H1 (cell line): ENCODE results near the gene MAS1. TPM values are rescaled to one million over a fixed set of nuclear protein-coding genes. Genes with fewer than 3 reads are reported as not detected.
"Not testable (repeated sequence)": the region's sequence is repeated elsewhere in the genome, so short reads cannot be mapped to it uniquely, and the experiment has no call there.

Source experiments
- CTCF ChIA-PET: fragments of 300-600 bp; sonication (Branson Sonifier 250); formaldehyde crosslinking; loops from one replicate; lab custom pipeline; 2021; ENCODE audit not compliant: partially characterized antibody; lab: Charles Lee
- POLR2A ChIA-PET: fragments of 300-600 bp; sonication (Branson Sonifier 250); formaldehyde crosslinking; loops from one replicate; lab custom pipeline; 2021; ENCODE audit warnings: inconsistent platforms; ENCODE audit not compliant: partially characterized antibody; lab: Charles Lee
- DNase-seq, 2 experiments: peaks; one replicate each; pipeline versions ENCODE4 v3.0.0 to v3.0.0-alpha.2; 2010 to 2022; ENCODE audit warnings: low spot score in 2 of 2, low read depth in 1 of 2, mixed read lengths in 1 of 2
- FAIRE-seq: peaks from 2 replicates; lab custom pipeline; 2011; peaks lifted over from hg19 to GRCh38; lab: Jason Lieb, UNC
- H2AFZ ChIP-seq: 2 replicates; pipeline ENCODE4 v1.8.1; 2012; ENCODE audit warnings: low read length, inconsistent platforms
- H2AK5ac ChIP-seq: 2 replicates; pipeline ENCODE4 v1.6.1; 2013; ENCODE audit warnings: low read depth, low read length
- H2BK120ac ChIP-seq: replicated peaks from 2 replicates; pipeline ENCODE3; 2013; ENCODE audit warnings: low read depth, low read length, inconsistent platforms
- H2BK12ac ChIP-seq: 2 replicates; pipeline ENCODE4 v1.6.1; 2013; ENCODE audit warnings: low read depth, low read length
- H2BK15ac ChIP-seq: 2 replicates; pipeline ENCODE4 v1.6.1; 2013; ENCODE audit warnings: low read length
- H2BK20ac ChIP-seq: 2 replicates; pipeline ENCODE4 v1.6.1; 2013; ENCODE audit warnings: low read length
- H2BK5ac ChIP-seq: 2 replicates; pipeline ENCODE4 v1.6.1; 2013; ENCODE audit warnings: low read depth, low read length
- H3K14ac ChIP-seq: 2 replicates; pipeline ENCODE4 v1.6.1; 2013; ENCODE audit warnings: inconsistent platforms; ENCODE audit not compliant: insufficient read length
- H3K18ac ChIP-seq: 2 replicates; pipeline ENCODE4 v1.6.1; 2013; ENCODE audit warnings: low read length; ENCODE audit errors: extremely low read depth
- H3K23ac ChIP-seq: 2 replicates; pipeline ENCODE4 v1.6.1; 2013; ENCODE audit warnings: inconsistent platforms; ENCODE audit not compliant: insufficient read length
- H3K23me2 ChIP-seq: 2 replicates; pipeline ENCODE4 v1.6.1; 2013; ENCODE audit warnings: low read depth, low read length
- H3K27ac ChIP-seq: 2 replicates; pipeline ENCODE4 v1.6.1; 2011; ENCODE audit warnings: low read depth, low read length, inconsistent platforms
- H3K27me3 ChIP-seq, 4 experiments: replicated peaks in 1 of 4; 1 replicate in 1 of 4; 2 replicates in 3 of 4; pipeline versions ENCODE4 v1.6.1 to v1.8.1; 2011 to 2013; ENCODE audit warnings: low read length in 3 of 4, mild to moderate bottlenecking in 3 of 4, inconsistent platforms in 2 of 4, mixed read lengths in 2 of 4, moderate library complexity in 1 of 4; ENCODE audit not compliant: control insufficient read depth in 3 of 4, insufficient read depth in 3 of 4; ENCODE audit errors: extremely low read depth in 1 of 4
- H3K36me3 ChIP-seq, 4 experiments: 2 replicates each; pipeline versions ENCODE4 v1.6.1 to v1.8.1; 2011 to 2013; ENCODE audit warnings: mild to moderate bottlenecking in 4 of 4, low read length in 3 of 4, moderate library complexity in 2 of 4, control low read depth in 1 of 4, inconsistent platforms in 1 of 4; ENCODE audit not compliant: insufficient read depth in 4 of 4, control insufficient read depth in 2 of 4
- H3K4ac ChIP-seq: replicated peaks from 2 replicates; pipeline ENCODE3; 2013; ENCODE audit warnings: low read length, low read depth, mixed read lengths, inconsistent platforms; ENCODE audit not compliant: insufficient read length
- H3K4me1 ChIP-seq, 4 experiments: replicated peaks in 1 of 4; 1 replicate in 1 of 4; 2 replicates in 3 of 4; pipeline versions ENCODE4 v1.6.1 to v1.8.1; 2011 to 2013; ENCODE audit warnings: low read length in 3 of 4, inconsistent platforms in 2 of 4, mixed read lengths in 1 of 4; ENCODE audit not compliant: insufficient read depth in 4 of 4, control insufficient read depth in 3 of 4
- H3K4me2 ChIP-seq, 2 experiments: 2 replicates each; pipeline versions ENCODE4 v1.6.1 to v1.8.1; 2011 to 2013; ENCODE audit warnings: low read depth in 2 of 2, low read length in 2 of 2, control low read depth in 1 of 2, inconsistent platforms in 1 of 2, mild to moderate bottlenecking in 1 of 2; ENCODE audit not compliant: insufficient read depth in 1 of 2
- H3K4me3 ChIP-seq, 4 experiments: fragments of 200-600, 300-600 bp in 1 of 4; sonication (generic), shearing (Covaris generic), sonication (Bioruptor Twin) in 1 of 4; 2 replicates each; pipeline versions ENCODE4 v1.5.1 to v1.8.1; 2011 to 2016; ENCODE audit warnings: low read length in 4 of 4, low read depth in 3 of 4, control low read depth in 2 of 4, inconsistent platforms in 2 of 4, mild to moderate bottlenecking in 2 of 4, mixed read lengths in 1 of 4, moderate library complexity in 1 of 4; ENCODE audit not compliant: insufficient read depth in 2 of 4; ENCODE audit errors: extremely low read depth in 1 of 4
- H3K56ac ChIP-seq: replicated peaks from 2 replicates; pipeline ENCODE3; 2013; ENCODE audit warnings: low read depth, mild to moderate bottlenecking, mixed read lengths, low read length, inconsistent platforms; ENCODE audit not compliant: insufficient read length
- H3K79me1 ChIP-seq: 2 replicates; pipeline ENCODE4 v1.6.1; 2013; ENCODE audit warnings: low read depth, low read length, control low read depth
- H3K79me2 ChIP-seq, 2 experiments: 2 replicates each; pipeline versions ENCODE4 v1.6.1 to v1.8.1; 2012 to 2013; ENCODE audit warnings: low read length in 2 of 2, mild to moderate bottlenecking in 2 of 2, inconsistent platforms in 1 of 2; ENCODE audit not compliant: insufficient read depth in 2 of 2, control insufficient read depth in 1 of 2
- H3K9ac ChIP-seq, 4 experiments: replicated peaks in 1 of 4; 1 replicate in 1 of 4; 2 replicates in 3 of 4; pipeline versions ENCODE4 v1.6.1 to v1.8.1; 2011 to 2013; ENCODE audit warnings: low read depth in 3 of 4, low read length in 3 of 4, control low read depth in 2 of 4, mild to moderate bottlenecking in 2 of 4, moderate library complexity in 2 of 4, inconsistent platforms in 1 of 4; ENCODE audit errors: extremely low read depth in 1 of 4
- H3K9me3 ChIP-seq, 2 experiments: 2 replicates each; pipeline versions ENCODE4 v1.6.1 to v1.8.1; 2012 to 2013; ENCODE audit warnings: mild to moderate bottlenecking in 2 of 2, moderate library complexity in 2 of 2, control low read depth in 1 of 2, inconsistent platforms in 1 of 2, low read depth in 1 of 2, low read length in 1 of 2, mixed read lengths in 1 of 2; ENCODE audit not compliant: insufficient read depth in 2 of 2
- H4K20me1 ChIP-seq, 2 experiments: replicated peaks in 1 of 2; 2 replicates each; pipeline versions ENCODE3 to v1.8.1; 2011 to 2013; ENCODE audit warnings: inconsistent platforms in 2 of 2, low read length in 2 of 2, mild to moderate bottlenecking in 1 of 2; ENCODE audit not compliant: insufficient read depth in 2 of 2, control insufficient read depth in 1 of 2
- H4K5ac ChIP-seq: 2 replicates; pipeline ENCODE4 v1.6.1; 2013; ENCODE audit warnings: low read length, low read depth, mixed read lengths, inconsistent platforms; ENCODE audit not compliant: insufficient read length
- H4K8ac ChIP-seq: 2 replicates; pipeline ENCODE4 v1.8.0; 2013; ENCODE audit warnings: mild to moderate bottlenecking, moderate library complexity, low read length, inconsistent platforms; ENCODE audit not compliant: insufficient read depth; ENCODE audit errors: extremely low read depth
- H4K91ac ChIP-seq: replicated peaks from 2 replicates; pipeline ENCODE3; 2013; ENCODE audit warnings: low read length, mixed read lengths, inconsistent platforms; ENCODE audit not compliant: insufficient read length
- WGBS, 2 experiments: shearing (Covaris generic) in 1 of 2; methylation state at CpG; one replicate each; pipeline versions ENCODE4 v1.1.6 to v1.1.7; 2013 to 2015; ENCODE audit warnings: low lambda C conversion rate in 2 of 2, mixed read lengths in 2 of 2, inconsistent platforms in 1 of 2, low coverage in 1 of 2, missing lambda C conversion rate in 1 of 2; ENCODE audit not compliant: insufficient replicate concordance in 2 of 2, insufficient coverage in 1 of 2, insufficient read length in 1 of 2; ENCODE audit errors: extremely low coverage in 1 of 2, missing lambda C conversion rate in 1 of 2; 5-methylcytosine and 5-hydroxymethylcytosine counted together
- polyA plus RNA-seq, 7 experiments: library from polyadenylated mRNA; depleted of rRNA in 3 of 7; stranded (reverse) in 5 of 7; unstranded in 2 of 7; fragments of >200 nt in 5 of 7; fragments of 200-250 nt in 2 of 7; gene quantifications; 1 replicate in 5 of 7; 2 replicates in 1 of 7; 4 replicates in 1 of 7; pipeline versions ENCODE4 v1.2.1 to v1.2.3, GENCODE V29; 2011 to 2013; ENCODE audit warnings: missing spikeins in 2 of 7, mixed read lengths in 2 of 7
- total RNA-seq: library from RNA; stranded (reverse); fragmentation: NEBNext Ultra II Directional; extraction: Animal tissue kit (Norgen Biotek cat#: 25700); gene quantifications from 2 replicates; pipeline ENCODE4 v1.2.1, GENCODE V29; 2021

MAS1 gene
- total and polyA plus RNA-seq, 2 of the 8 experiments (the other 6 are each of a cell fraction or from before 2014, with no cell fraction given): 0.02 TPM; not detected in 1

DNA sequence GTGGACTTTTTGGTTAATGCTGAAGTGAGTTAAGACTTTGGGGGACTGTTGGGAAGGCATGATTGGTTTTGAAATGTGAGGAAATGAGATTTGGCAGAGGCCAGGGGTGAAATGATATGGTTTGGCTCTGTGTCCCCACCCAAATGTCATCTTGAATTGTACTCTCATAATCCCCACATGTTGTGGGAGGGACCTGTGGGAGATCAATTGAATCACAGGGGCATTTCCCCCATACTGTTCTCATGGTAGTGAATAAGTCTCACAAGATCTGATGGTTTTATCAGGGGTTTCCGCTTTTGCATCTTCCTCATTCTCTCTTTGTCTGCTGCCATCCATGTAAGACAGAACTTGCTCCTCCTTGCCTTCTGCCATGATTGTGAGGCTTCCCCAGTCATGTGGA, 40.9 kb upstream of the MAS1 start:
- H4K5ac ChIP-seq, H3K23ac ChIP-seq, H4K20me1 ChIP-seq, H2BK20ac ChIP-seq, H3K4me2 ChIP-seq, H4K8ac ChIP-seq, DNase-seq, H3K4me1 ChIP-seq, H2BK5ac ChIP-seq, H2AFZ ChIP-seq, H3K36me3 ChIP-seq, FAIRE-seq, H3K9ac ChIP-seq, H2BK120ac ChIP-seq, H2AK5ac ChIP-seq, H3K9me3 ChIP-seq, H2BK12ac ChIP-seq, H3K27me3 ChIP-seq, H3K4me3 ChIP-seq, H3K79me1 ChIP-seq, H3K4ac ChIP-seq, H4K91ac ChIP-seq, H3K23me2 ChIP-seq, H3K79me2 ChIP-seq, H3K27ac ChIP-seq, H3K56ac ChIP-seq, H3K14ac ChIP-seq, H2BK15ac ChIP-seq, POLR2A ChIA-PET, H3K18ac ChIP-seq: not testable (repeated sequence)
- WGBS, 2 experiments: 93% methylated on average over 1 of the region's 1 CpG; no CpG with 5 or more reads in 1 of the 2 experiments
- CTCF ChIA-PET: interaction anchor here (2.2 kb wide), 1 partner anchor 14 kb away, joined by 7 read pairs; no protein-coding TSS in a partner anchor
